Effector CD8-positive, alpha-beta T cell (primary cell): ENCODE results near the gene BLACAT1.

Experiments
- DNase-seq: peaks from one replicate; lab custom pipeline; 2025; lab: John Stamatoyannopoulos, UW

Gene BLACAT1

DNA sequence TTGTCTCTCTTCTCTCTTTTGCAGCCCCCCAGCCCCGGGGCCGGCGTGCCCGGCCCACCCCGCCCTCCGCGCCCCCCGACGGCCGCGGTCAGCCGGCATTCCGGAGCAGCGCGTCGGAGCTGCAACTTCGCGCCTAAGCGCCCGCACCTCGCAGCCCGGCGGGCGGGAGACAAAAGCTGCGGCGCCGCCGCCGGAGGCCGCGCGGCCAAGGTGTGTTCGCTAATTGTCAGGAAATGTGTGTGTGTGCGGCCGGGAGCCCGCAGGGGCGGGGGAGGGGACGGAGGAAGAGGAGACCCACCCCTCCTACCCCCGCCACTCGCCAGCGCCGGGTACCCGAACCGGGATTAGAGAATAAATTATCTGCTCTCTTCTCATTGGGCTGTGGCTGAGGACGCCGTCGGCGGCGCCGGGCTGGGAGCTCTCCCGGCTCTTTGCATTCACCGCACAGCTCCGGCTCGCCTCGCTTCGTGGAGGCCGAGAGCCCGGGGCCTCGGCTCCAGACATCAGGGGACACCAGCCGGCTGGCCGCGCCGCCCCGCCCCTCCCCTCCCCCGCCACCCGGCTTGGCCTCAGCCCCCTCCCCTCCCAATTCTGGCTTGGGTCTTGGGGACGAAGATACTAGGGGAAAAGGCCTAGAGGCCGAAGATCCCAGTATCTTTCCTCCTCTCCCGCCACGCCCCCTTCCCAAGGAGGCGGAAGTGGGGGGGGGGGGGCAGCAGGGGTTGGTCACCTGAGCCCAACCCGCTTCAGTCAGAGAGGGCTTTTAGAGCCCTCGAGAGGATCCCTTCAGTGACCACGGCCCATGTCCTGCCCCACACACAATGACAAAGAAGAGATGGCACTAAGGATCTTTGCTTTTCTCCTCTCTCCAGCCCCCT lies 1.3 kb upstream of the BLACAT1 start:
- DNase-seq, result no peak

DNA sequence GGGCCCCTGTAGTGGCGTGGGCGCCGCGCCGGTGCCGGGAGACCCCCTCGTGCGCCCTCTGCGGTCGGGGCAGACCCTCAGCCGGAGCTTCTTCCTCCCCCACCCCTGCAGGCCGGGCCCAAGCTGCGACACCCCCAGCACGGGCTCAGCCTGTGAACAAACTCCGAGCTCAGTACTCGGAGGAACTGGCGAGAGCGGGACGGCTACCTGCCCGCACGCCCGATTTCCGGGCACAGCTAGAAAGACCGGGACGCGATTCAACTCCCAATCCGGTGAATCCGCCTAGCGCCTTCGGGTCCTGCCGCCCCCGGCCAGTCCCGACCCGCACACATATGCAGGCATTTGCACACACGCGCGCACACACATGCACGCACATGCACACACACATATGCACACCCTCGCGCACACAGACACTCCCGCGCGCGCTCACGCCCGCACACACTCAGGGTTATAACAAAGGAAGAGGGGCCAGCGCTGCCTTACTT lies 580 bp upstream of the BLACAT1 start:
- no peak for DNase-seq

DNA sequence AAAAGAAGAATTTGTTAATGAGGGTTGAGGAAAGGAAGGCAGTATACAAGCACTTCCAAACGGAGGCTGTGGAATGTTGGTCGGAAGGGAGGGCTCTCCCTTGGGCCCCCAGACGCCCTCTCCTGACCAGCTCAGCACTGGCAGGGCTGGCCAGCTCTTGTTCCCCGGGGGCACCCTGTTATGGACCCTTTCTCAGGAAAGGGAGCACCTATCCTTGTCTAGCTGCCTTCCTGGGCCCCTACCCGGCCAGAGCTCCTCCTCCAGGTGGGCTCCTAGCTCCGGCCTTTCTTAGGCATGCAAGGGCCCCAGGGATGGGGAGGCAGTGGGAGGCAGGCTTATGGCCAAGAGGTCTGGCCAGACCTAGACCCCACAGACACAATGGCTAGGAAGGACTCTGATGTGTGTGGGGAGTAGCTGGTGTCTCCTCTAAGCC lies 926 bp downstream of the BLACAT1 start:
- DNase-seq, result no peak

DNA sequence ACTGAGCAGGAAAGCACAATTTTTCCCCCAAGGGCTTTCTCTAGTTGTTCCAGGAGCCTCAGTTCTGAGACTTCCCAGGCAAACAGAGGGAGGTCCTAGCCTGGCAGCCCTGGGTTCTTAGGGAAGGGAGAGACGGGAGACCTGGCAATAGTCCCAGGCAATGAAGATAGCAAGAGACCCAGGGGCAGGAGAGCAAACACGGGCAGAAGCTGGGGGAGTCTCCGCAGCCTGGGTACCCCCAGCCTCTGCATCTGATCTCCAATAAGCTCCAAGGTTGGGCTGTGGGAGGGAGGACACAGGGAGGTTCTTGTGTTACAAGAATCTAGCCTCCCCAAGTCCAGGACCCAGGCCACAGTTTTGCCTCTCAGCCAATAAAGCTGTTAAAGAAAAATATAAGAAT lies 2.4 kb downstream of the BLACAT1 start:
- no peak for DNase-seq

DNA sequence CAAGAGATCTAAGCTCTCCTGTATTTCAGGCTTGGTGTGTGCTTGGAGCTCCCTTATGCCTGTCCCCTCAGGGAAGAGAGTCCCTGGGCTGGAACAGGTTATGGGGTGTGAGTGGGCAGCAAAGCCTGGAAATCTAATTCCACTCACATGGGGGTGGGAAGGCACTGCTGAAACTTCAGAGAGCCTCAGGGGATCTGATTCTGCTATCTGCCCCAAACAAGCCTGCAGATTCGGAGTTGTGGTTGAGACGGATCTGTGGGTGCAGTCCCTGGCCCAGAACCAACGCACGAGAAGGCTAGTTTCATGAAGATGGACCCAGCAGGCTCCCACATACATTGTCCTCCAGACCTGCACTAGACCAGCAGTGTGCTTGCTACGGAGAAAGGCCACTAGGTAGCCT lies 2.9 kb downstream of the BLACAT1 start:
- no peak for DNase-seq

DNA sequence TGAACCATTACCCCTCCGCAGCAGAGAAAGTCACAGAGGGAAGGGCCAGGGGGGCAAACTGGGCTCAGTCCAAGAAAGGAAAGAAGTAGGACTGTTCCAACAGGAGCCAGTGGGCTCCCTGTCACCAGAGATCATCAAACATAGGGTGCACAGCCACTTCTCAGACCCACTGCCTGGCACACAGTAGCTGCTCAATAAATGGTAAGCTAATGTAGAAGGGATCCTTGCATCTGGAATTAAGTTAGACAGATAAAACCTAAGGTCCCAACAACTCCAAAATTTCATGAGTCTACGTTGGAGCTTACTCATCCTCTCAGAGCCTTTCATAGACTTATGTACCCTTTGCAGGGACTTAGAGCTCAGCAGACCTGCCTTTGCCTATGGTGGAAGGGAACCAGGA lies 3.5 kb downstream of the BLACAT1 start:
- DNase-seq, result no peak

DNA sequence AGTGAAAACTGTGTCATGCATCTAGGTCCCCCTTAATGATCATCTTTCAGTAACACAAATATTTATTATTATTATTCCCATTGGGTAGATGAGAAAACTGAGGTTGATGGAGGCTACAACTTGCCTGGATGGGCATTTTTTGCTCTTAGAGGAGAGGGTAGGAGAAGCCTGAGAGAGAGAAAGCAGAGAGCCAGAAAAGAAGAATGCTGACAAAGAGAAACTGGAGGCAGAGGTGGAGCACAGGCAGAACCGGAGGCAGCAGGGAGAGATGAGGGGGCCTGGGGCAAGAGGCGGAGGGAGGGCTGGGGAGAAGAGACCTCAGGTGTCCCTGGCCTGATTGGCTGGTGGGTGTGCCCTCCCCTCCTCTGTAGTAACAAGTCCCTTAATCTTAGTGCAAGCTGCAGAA lies 4.1 kb downstream of the BLACAT1 start:
- no peak for DNase-seq

DNA sequence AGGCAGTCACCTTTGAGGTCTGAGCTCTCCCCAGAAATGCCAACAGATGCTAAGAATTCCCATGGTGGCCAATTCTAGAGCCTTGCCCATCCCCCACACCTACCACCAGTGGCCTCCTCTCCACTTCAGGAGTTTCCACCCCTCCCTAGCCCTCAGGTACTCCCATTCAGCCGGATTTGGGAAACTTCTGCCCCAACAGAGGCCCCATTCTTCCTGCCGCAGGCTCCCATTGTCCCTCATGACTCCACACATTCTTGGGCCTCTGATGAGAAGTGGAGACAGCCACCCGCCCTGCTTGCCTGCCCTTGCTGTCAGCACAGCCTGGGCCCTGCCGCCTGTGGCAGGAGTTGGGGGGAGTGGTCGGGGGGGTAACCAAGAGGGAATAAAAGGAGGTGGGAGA lies 4.6 kb downstream of the BLACAT1 start:
- DNase-seq, result no peak

DNA sequence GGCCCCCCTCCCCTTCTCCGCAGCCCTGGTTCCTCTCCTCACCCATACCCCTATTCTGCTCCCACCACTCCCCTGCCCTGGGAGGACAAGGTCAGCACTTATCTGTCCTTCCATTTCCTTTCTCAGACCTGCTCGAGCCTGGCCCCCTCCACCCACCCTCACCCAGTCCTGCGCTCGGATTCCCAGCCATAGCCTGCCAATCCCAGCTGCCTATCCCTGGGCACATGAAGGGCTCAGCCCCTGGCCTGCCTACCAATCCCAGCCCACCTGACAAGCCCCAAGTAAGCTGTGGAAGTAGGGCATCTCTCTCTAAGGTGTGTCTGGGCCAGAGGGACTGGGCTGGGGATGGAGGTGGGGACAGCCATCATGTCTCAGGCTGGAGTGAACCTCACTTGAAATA lies 5.4 kb downstream of the BLACAT1 start:
- no peak for DNase-seq

DNA sequence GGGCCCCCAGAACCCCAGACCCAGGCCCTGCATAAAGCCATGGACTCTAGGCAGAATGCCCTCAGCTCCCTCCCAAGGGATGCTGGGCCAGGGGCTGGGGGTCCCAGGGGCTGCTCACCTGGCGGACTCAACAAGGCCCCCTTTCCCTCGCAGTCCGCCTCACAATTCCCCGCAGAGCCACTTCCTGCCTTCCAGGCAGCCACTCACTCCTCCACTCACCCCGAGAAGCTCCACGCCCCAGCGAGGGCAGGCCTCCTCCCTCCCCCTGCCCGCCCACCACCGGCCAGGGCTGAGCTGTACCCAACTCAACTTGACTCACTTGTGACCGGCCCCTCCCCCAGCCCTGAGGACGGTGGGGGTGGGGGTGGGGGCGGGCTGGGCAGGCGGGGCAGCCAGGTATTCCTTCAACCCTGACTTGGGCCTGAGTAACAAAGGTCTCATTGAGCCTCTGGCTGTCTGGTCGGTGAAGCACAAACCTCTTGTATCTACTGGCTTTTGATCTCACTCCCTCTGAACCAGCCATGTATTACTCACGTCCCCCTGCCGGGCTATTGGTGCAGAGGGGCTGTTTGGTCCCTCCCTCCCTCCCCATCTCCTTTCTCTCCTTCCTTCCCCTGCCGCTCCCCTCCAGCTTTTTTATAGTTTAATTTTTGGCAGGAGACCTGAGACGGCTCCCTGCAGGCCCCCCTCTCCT lies 5.9 kb downstream of the BLACAT1 start:
- no peak for DNase-seq

DNA sequence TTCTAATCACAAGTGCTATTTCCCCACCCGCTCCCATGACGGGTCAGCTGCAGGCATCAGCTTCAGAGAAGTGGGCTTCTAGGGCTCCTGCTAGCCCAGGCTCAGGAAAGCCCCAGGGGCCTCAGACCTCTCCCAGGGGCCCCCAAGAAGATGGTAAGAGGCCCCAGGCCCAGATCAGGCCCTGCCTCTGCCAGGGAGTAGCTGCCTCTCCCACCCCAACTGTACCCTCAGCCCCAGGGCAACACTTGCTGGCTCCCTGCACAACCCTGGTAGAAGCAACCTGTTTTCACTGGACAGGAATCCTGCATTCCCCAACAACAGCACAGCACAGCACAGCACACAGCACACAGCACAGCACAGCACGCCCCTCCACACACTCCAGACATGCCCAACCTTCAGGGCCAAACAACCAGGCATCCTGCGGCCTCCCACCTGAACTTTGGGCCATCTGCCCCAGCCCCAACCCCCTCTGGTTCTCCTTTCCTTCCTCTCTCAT lies 6.5 kb downstream of the BLACAT1 start:
- no peak for DNase-seq

DNA sequence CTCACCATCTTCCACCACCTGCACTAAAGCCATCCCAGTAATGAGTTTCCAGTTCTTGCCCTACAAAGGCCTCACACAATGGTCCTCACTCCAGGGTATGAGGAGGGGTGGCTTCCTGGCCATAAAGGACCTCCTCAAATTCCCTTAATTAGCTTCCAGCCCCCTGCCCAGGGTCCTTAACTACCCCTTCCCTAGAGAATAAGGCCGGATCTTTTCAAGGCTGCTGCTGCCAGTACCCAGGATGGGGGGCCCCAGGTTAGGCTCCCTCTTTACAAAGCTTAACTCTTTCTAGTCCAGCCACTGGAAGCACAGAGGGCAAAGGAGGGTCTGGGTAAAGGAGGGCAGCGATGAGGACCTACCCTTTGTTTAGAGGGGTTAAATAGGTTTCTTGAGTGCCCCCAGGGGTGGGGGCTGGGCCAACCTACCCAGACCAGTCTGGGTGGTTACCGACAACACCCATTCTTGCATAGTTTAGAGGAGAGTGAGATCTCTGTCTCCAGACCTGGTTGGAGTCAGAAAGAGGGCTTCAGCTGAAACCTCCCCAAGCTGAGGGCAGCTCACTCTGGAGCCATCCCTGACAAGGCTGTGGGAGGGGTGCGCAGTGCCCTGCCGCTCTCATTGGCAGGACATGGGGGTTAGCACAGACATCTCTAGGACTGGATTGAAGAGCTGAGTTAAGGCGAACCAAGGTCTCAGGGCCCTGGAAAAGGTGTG lies 7.1 kb downstream of the BLACAT1 start:
- no peak for DNase-seq

DNA sequence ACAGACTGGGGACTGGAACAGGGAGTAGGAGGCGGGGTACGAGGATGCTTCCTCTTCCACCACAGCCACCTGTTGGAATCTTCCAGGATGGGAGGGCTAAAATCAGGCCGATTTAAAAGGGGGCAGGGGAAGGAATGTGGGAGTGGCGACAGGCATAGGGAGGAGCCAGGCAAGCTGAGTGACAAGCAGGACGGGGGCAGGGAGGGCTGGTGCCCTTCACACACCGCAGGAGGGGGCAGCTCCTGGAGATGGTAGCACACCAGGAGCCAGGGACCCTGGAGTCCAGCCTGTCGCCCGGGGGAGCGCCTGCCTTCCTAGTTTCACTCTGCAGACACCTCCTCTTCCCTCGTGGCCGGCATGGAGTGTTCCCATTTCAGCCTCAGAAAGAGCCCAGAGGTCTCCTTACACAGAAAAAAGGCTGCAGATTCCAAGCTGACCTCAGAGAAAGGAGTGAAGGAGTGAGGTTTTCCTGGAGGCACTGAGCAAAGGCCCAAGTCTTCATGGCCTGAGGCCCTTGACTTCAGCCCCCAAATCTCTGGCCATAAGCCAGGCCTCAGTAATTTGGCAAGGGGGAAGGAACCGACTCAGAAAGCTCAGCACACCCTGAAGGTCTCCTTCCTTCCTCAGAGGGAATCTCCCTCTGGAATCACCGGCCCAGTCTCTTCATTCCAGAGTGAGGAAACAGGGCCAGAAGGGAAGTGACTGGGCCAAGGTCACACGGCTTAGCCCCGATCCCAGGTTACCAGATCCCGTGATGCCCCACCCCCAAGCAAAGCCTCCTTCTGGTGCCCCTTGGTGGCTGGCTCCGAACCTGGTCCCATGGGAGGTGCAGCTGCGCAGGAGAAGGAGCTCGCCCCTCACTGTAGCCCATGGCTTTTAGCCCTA lies 8.1 kb downstream of the BLACAT1 start:
- no peak for DNase-seq

DNA sequence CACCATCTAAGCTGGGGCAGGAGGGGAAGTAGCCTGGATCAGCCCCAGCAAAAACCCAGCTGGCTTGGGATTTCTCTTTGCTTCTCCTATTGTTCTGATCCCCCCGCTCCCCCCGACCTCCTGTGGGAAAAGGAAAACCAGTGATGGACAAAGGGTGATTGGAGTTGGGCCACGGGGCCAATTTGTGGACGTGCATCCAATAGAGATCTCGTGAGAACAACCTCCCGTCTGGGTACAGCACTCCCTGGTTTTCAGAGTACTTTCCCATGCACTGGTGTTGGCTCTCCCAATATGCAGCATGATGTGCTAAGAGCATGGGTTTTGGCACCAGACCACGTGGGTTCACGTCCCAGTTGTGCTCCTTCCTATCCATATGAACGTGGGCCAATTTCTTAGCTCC lies 9.0 kb downstream of the BLACAT1 start:
- no peak for DNase-seq

DNA sequence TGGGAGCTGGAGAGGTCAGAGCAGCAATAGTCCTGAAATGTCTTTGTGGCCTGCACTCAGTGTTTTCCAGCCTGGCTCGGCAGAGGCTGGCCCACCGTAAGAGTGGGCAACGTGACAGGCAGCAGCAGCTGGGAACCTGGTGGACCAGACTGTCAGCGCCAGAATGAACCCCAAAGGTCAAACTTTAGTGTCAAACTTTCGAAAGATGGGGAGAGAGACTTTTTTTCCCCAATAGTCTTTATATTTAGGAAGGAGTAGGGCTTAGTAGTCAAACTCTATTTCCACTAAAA lies 10.3 kb downstream of the BLACAT1 start:
- no peak for DNase-seq

DNA sequence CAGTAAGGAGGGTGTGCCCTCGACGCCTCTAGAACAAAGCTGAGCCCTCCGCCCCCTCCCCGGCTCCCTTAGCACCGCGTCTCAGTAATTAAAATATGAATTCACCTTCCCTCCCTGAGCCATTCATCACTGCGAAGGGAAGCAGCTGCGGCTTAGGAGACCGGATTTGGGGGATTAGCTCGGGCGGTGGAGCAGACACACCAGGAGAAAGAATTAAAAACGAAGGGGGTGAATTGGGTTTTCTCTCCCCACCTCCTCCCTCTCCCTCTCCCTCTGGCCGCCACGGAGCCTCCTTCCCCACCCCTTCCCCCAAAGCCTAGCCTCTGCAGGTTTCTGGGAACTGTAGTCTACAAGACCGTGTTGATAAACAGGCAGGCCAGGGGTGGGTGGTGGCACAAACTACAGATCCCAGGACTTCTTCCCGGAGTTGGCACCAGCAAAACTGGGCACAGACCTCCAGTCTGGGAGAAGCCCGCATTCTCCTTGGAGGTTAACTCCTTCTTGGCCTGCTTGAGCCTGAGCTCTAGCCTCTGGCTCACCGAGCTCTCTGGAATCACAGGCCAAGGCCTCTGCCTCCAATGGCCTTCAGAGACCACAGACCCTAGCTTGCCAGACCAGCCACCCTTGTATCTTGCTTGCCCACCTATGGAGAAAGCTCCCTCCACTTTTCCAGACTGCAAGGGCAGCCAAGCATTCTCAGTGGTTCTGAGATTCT lies 10.8 kb downstream of the BLACAT1 start:
- DNase-seq, result no peak

DNA sequence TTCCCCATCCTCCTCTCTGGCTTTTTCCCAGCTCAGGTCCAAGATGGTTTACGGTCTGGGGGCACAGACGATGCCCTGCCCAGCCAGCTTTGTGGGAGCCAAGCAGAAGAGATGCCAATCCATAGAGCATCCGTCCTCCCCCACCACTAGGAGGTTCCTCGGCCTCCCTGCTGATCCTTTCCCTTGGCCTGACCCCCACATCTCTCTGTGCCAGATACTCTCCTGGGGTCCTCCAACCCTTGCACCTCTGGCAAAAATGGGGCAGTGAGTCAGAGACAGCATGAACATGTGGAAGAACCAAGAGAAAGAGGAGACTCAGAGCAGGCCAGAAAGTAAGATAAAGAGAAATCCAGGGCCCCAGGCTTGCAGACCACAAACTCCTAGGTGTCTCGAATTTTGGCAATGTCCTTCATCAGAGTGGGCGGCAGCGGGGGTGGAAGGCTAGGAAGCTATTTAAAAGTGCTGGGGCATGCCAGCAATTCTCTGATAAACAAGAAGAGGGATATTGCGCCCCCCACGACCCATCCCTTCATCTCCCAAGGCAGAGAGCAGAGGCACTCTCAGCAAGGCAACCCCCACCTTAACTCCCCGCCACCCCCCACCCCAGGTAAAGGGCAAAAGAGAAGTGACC lies 11.4 kb downstream of the BLACAT1 start:
- no peak for DNase-seq

DNA sequence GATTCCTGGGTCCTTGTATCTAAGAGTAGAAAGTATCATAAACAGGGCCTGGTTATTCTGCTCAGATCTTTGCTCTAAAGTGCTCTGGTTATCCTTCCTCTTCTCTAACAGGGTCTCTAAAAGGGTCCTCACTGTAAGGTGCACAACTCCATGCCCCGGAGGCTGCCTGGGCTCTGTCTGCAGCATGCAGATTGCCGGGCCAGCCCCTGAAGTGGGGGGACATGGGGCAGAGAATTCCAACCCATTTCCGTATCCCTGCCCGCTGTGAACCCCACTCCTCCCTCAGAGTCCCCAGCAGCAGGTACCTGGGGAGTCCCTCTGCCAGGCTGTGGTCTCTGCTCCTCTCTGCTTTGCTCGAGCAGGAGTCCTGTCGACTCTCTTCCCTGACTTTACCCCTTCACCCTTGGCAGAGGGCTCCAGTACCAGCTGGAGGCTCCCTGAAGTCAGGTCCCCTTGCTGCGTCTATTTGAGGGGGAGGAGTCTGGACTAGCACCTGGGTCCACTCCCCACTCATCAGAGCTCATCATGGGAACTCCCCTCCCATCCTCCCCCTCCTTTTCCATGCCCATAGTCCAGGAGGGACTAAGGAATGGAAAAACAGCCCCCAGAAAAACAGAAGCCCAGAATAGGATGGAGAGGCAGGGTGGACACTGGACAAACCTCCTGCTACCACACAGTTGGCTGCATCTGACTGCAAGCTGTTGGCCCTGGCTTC lies 12.1 kb downstream of the BLACAT1 start:
- no peak for DNase-seq

DNA sequence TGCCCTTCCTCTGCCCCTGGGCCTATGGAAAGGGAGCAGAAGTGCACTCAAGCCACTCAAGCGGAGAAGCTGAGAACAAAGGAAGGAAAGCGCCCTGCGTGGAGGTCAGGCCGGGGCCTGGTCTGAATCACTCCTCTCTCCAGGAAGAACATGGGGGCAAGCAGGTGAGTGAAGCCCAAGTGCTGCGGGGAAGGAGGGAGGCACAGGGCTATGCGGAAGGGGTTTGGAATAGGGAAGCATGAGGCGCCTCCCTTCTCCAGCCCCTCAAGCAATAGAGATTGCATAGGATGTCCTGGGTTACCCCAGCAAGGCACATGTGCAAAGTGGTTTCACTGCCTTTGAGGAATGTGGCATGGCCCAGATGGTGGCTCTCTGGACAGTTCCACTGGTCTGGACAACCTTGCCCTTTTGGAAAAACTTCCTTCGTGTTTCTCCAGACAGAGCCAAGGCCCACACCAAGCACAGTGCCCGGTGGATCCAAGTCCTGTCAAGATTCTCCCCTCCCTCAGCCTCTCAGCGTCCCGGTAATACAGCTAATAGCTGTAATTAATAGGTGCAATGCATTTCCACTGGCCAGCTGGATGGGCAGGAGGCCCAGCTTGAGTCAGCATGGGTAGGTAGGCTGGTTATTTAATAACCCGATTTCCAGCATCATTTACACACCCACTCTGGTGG lies 13.7 kb downstream of the BLACAT1 start:
- no peak for DNase-seq
